GM12874 (cell line): ENCODE results near the gene PRKACA.

Experiments used
- CTCF ChIP-seq: IDR thresholded peaks from 2 replicates; pipeline ENCODE4 v1.5.1; 2011; ENCODE audit warnings: low read depth, mild to moderate bottlenecking, control low read depth, low read length, moderate library complexity; ENCODE audit not compliant: insufficient read depth

Gene PRKACA

GRCh38 chr19:14160017-14160703, 42.6 kb upstream of the PRKACA start:
- no peak for TF ChIP-seq CTCF

- TF ChIP-seq CTCF = no peak
Measured at GRCh38 chr19:14159059-14159458, 41.5 kb upstream of the PRKACA start.

GRCh38 chr19:14158276-14159023, 40.9 kb upstream of the PRKACA start:
- TF ChIP-seq CTCF = no peak

GRCh38 chr19:14156971-14157717, 39.6 kb upstream of the PRKACA start:
- TF ChIP-seq CTCF = no peak

- TF ChIP-seq CTCF = no peak
Measured at GRCh38 chr19:14156122-14156521, 38.6 kb upstream of the PRKACA start.

- TF ChIP-seq CTCF = no peak
Measured at GRCh38 chr19:14155371-14155770, 37.8 kb upstream of the PRKACA start.

- TF ChIP-seq CTCF = no peak
Measured at GRCh38 chr19:14152713-14153112, 35.2 kb upstream of the PRKACA start.
